Measurements from ENCODE around the gene C1S.

DNA sequence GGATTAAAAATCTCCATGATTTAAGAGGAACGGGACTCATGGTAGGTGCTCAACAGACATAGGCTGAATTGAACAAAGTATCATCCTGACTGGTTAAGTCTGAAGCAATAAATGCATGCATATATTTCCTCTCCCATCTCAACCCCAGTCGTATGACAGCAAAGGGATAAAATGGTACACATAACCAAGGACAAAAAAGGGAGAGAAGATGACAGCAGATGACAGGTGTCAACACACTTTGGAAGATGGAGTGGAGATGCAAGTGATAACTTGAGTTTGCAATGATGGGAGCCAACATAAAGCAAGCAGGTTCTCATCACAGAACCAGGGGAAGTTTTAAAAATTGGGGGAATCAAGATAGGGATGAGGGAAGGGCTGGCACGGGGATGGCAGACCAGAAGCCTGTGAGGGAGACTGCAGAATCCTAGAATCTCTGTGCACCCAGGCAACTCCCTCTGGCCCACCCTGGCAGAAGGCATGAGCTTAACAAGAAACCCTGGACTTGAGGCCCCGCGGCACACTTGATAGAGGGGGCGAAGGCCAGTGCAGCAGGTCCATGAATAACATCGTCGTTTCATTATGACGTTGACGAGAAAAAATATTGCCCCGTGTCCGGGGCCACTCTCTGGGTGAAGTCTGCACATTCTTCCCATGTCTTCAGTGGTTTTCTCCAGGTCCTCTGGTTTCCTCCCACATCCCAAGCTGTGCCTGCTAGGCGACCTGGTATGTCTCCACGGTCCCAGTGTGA is 43.5 kb downstream of the C1S start:
- TF ChIP-seq POLR2A (IDR thresholded peaks at IDR 0.05) = no peak
- TF ChIP-seq, protein P1, sequence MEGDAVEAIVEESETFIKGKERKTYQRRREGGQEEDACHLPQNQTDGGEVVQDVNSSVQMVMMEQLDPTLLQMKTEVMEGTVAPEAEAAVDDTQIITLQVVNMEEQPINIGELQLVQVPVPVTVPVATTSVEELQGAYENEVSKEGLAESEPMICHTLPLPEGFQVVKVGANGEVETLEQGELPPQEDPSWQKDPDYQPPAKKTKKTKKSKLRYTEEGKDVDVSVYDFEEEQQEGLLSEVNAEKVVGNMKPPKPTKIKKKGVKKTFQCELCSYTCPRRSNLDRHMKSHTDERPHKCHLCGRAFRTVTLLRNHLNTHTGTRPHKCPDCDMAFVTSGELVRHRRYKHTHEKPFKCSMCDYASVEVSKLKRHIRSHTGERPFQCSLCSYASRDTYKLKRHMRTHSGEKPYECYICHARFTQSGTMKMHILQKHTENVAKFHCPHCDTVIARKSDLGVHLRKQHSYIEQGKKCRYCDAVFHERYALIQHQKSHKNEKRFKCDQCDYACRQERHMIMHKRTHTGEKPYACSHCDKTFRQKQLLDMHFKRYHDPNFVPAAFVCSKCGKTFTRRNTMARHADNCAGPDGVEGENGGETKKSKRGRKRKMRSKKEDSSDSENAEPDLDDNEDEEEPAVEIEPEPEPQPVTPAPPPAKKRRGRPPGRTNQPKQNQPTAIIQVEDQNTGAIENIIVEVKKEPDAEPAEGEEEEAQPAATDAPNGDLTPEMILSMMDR (IDR thresholded peaks at IDR 0.05) = no peak
